Measurements from ENCODE around the gene RBM39. TPM values are rescaled to one million over a fixed set of nuclear protein-coding genes. Genes with fewer than 3 reads are reported as not detected.

Gene RBM39
- total and polyA plus RNA-seq, 2 of the 13 experiments (the other 11 are each of a cell fraction or from before 2014, with no cell fraction given), result 788 to 920 TPM

DNA sequence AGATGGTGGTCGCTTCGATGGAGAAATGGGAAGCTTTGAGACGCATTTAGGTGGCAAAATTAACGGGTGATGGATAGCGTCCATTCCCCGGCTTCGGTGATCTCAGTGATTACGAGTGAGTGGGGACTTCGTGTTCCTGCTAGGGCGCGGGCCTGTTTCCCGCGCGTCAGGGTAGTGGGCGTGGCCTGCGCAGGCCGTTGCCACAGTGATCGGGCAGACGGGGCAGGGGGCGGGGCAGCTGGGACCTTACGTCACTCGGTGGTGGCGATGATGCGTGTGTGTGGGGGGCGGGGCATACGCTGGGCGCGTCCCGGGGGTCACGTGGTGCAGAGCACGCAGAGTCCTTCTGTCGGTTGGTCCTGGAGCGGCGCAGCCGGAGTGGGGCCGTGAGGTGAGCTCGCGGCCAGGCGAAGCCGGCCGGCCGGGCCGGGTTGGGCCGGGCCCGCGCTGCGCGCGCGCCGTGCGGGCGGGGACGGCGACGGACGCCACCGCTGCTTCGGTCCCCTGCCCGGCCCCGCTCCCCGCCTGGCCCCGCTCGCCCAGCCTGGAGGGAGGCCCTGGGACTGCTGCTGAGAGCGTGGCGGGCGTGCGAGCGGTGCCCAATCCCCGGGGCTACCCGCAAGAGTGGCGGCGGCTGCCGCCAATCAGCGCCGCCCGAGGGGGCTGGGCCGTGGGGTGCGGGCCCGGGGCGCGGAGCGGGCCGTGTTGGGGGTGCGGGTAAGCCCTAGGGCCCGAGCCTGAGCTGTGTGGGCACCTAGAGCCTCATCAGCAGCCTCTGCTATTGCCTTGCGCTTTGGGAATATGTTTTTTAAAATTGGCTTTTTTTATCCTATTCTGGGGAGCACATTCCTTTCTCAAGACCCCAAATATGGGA, 29.9 kb upstream of the RBM39 start, which contains the start of gene PHF20 (continued):
- TF ChIP-seq ZXDC (CRISPR knock-in tag; IDR thresholded peaks at IDR 0.05) (peak; percentile 77; the same call in 1 of the 2 replicates), ZNF335 (CRISPR knock-in tag; IDR thresholded peaks at IDR 0.05) (peak; percentile 86; the same call in 1 of the 2 replicates), ZNF142 (CRISPR knock-in tag; IDR thresholded peaks at IDR 0.05) (no peak; the same call in 1 of the 2 replicates), ZFY (CRISPR knock-in tag; IDR thresholded peaks at IDR 0.05) (peak; percentile 97), PAWR (CRISPR knock-in tag; IDR thresholded peaks at IDR 0.05; ENCODE audit: borderline replicate concordance) (no peak), SALL2 (CRISPR knock-in tag; IDR thresholded peaks at IDR 0.05) (peak; percentile 98), ZNF343 (CRISPR knock-in tag; IDR thresholded peaks at IDR 0.05) (peak; percentile 58; the same call in 1 of the 2 replicates), REPIN1 (CRISPR knock-in tag; IDR thresholded peaks at IDR 0.05; ENCODE audit: borderline replicate concordance, low read depth) (peak; percentile 92), TCF7L2 (IDR thresholded peaks at IDR 0.05; ENCODE audit: low read depth, low read length) (no peak), ZNF816 (CRISPR knock-in tag; IDR thresholded peaks at IDR 0.05; ENCODE audit: borderline replicate concordance) (peak; percentile 4; the same call in 1 of the 2 replicates), NAIF1 (CRISPR knock-in tag; IDR thresholded peaks at IDR 0.05; ENCODE audit: borderline replicate concordance) (no peak), NR2C2 (CRISPR knock-in tag; IDR thresholded peaks at IDR 0.05; ENCODE audit: borderline replicate concordance) (peak; percentile 43; the same call in 1 of the 2 replicates), ETV5 (CRISPR knock-in tag; IDR thresholded peaks at IDR 0.05; ENCODE audit: borderline replicate concordance) (peak; percentile 34)
- TF ChIP-seq, protein P1, sequence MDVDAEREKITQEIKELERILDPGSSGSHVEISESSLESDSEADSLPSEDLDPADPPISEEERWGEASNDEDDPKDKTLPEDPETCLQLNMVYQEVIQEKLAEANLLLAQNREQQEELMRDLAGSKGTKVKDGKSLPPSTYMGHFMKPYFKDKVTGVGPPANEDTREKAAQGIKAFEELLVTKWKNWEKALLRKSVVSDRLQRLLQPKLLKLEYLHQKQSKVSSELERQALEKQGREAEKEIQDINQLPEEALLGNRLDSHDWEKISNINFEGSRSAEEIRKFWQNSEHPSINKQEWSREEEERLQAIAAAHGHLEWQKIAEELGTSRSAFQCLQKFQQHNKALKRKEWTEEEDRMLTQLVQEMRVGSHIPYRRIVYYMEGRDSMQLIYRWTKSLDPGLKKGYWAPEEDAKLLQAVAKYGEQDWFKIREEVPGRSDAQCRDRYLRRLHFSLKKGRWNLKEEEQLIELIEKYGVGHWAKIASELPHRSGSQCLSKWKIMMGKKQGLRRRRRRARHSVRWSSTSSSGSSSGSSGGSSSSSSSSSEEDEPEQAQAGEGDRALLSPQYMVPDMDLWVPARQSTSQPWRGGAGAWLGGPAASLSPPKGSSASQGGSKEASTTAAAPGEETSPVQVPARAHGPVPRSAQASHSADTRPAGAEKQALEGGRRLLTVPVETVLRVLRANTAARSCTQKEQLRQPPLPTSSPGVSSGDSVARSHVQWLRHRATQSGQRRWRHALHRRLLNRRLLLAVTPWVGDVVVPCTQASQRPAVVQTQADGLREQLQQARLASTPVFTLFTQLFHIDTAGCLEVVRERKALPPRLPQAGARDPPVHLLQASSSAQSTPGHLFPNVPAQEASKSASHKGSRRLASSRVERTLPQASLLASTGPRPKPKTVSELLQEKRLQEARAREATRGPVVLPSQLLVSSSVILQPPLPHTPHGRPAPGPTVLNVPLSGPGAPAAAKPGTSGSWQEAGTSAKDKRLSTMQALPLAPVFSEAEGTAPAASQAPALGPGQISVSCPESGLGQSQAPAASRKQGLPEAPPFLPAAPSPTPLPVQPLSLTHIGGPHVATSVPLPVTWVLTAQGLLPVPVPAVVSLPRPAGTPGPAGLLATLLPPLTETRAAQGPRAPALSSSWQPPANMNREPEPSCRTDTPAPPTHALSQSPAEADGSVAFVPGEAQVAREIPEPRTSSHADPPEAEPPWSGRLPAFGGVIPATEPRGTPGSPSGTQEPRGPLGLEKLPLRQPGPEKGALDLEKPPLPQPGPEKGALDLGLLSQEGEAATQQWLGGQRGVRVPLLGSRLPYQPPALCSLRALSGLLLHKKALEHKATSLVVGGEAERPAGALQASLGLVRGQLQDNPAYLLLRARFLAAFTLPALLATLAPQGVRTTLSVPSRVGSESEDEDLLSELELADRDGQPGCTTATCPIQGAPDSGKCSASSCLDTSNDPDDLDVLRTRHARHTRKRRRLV (CRISPR knock-in tag; IDR thresholded peaks at IDR 0.05), result peak; percentile 62; the same call in 1 of the 2 replicates
